Adrenal gland (tissue), 12 donors: ENCODE results near the gene TRIM6. TPM values are rescaled to one million over a fixed set of nuclear protein-coding genes. Genes with fewer than 3 reads are reported as not detected.

Source experiments
- DNase-seq, 7 donors: peaks; one replicate each; pipeline ENCODE4 v3.0.0-alpha.2; 2019 to 2020
- H3K27ac ChIP-seq, 5 donors: fragments of 200-600 bp; sonication (generic) in 4 of 5; 1 replicate in 3 of 5; 2 replicates in 2 of 5; pipeline versions ENCODE4 v1.5.1 to v1.8.0; 2016 to 2020; ENCODE audit warnings: mild to moderate bottlenecking in 1 of 5
- H3K27me3 ChIP-seq: fragments of 200-600 bp; 2 replicates; pipeline ENCODE4 v1.8.0; 2021
- H3K36me3 ChIP-seq, 2 donors: fragments of 200-600 bp; replicated peaks in 1 of 2; 1 replicate in 1 of 2; 2 replicates in 1 of 2; pipeline versions ENCODE4 v1.5.1 to v1.8.0; 2018 to 2022
- H3K4me1 ChIP-seq, 2 donors: fragments of 200-600 bp; replicated peaks in 1 of 2; 1 replicate in 1 of 2; 2 replicates in 1 of 2; pipeline versions ENCODE4 v1.5.1 to v1.8.0; 2018 to 2021
- H3K4me3 ChIP-seq, 4 donors: fragments of 200-600 bp; sonication (generic) in 3 of 4; one replicate each; pipeline ENCODE4 v1.5.1; 2016 to 2018
- H3K9me3 ChIP-seq, 3 donors: fragments of 200-600 bp; sonication (generic) in 1 of 3; replicated peaks in 1 of 3; 1 replicate in 2 of 3; 2 replicates in 1 of 3; pipeline versions ENCODE4 v1.5.1 to v1.8.0; 2016 to 2021
- POLR2A ChIP-seq, 2 donors: fragments of 450-650 bp; IDR thresholded peaks; one replicate each; pipeline ENCODE4 v1.6.1; 2017; ENCODE audit warnings: antibody characterized with exemption in 2 of 2, mild to moderate bottlenecking in 2 of 2, moderate library complexity in 1 of 2
- WGBS, 4 donors: extraction: QIAGEN DNeasy Blood & Tissue Kit in 2 of 4; methylation state at CpG; one replicate each; pipeline versions ENCODE4 v1.1.5 to v1.1.7; 2013 to 2017; 5-methylcytosine and 5-hydroxymethylcytosine counted together
- intact Hi-C, 2 donors: fragments of 100-400 bp; cut with DNase I; formaldehyde crosslinking; loops; one replicate each; pipeline versions ENCODE4 v1.14.1 to v1.15.0; 2022 to 2023
- polyA plus RNA-seq, 3 donors: library from polyadenylated mRNA; stranded (reverse); fragments of 200-250 nt in 2 of 3; fragments of 350-450 nt in 1 of 3; fragmentation: Illumina TruSeq in 1 of 3; extraction: RNeasy Lipid Tissue Mini Kit (QIAGEN cat#74804) in 1 of 3; gene quantifications; one replicate each; pipeline ENCODE4 v1.2.3, GENCODE V29; 2013 to 2014
- total RNA-seq, 9 donors: library from RNA; depleted of rRNA in 4 of 9; stranded (reverse); fragments of >200 nt in 4 of 9; fragments of 120-200 nt in 1 of 9; fragmentation: NEBNext Ultra II Directional in 1 of 9; extraction: Animal tissue kit (Norgen Biotek cat#: 25700) in 1 of 9; gene quantifications; one replicate each; pipeline versions ENCODE4 v1.1.0 to v1.2.4, GENCODE V29; 2013 to 2023
- TF ChIP-seq, protein P1 (sequence below), 6 experiments: fragments of 450-650 bp in 4 of 6; fragments of 200-600 bp in 2 of 6; sonication (generic) in 1 of 6; IDR thresholded peaks; 1 replicate in 5 of 6; 2 replicates in 1 of 6; pipeline versions ENCODE4 v1.5.1 to v1.8.0; 2016 to 2021; ENCODE audit warnings: antibody characterized with exemption in 6 of 6, mild to moderate bottlenecking in 2 of 6, moderate library complexity in 1 of 6
- donor health status: healthy with polysubstance abuse.
- donor health status: Bipolar disorder and iron deficiency.
- donor health status: DM: yes; HTN: yes; CAD: no.
- donor health status: DM: no; HTN: no; CAD: no.
- donor health status: DM: no; HTN: no; CAD: no.
- donor health status: DM: yes; HTN: yes; CAD: no.

The TRIM6 gene
- total and polyA plus RNA-seq, 12 donors, result 2.3 to 29.3 (median 5.1) TPM

DNA sequence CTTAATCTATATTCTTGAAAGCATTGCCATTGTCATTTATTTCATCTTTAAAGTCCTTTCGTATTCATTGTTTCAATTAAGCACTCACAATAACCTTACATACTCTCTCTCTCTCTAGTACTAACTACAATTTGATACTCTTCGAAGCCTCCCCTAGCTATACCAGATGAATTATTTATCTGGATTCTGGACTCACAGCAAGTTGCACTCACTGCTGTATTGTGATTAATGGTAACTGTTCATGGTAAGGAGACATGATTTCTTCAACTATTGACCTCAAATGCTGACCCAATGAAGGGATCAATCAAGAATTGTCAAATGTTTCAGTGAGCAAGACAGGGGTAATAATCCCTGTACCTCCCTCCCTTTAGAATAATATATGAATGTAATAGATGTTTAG lies 21.8 kb upstream of the TRIM6 start:
- no peaks in the 10 kb centered on the region for H3K9me3 ChIP-seq
- no peak for DNase-seq
- TF ChIP-seq, protein P1, sequence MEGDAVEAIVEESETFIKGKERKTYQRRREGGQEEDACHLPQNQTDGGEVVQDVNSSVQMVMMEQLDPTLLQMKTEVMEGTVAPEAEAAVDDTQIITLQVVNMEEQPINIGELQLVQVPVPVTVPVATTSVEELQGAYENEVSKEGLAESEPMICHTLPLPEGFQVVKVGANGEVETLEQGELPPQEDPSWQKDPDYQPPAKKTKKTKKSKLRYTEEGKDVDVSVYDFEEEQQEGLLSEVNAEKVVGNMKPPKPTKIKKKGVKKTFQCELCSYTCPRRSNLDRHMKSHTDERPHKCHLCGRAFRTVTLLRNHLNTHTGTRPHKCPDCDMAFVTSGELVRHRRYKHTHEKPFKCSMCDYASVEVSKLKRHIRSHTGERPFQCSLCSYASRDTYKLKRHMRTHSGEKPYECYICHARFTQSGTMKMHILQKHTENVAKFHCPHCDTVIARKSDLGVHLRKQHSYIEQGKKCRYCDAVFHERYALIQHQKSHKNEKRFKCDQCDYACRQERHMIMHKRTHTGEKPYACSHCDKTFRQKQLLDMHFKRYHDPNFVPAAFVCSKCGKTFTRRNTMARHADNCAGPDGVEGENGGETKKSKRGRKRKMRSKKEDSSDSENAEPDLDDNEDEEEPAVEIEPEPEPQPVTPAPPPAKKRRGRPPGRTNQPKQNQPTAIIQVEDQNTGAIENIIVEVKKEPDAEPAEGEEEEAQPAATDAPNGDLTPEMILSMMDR (IDR thresholded peaks at IDR 0.05), result no peak
- no peak for TF ChIP-seq POLR2A (IDR thresholded peaks at IDR 0.05)
- H3K27ac ChIP-seq, result no peak overlapping the region
- no peaks in the 10 kb centered on the region for H3K27me3 ChIP-seq
- H3K4me3 ChIP-seq, result no peak overlapping the region
- H3K4me1 ChIP-seq, result no peaks in the 10 kb centered on the region
- intact Hi-C loops, result no loop called here
- H3K36me3 ChIP-seq, result no peaks in the 10 kb centered on the region
- 75 to 88% (median 78%) methylated on average over 2 of the region's 2 CpGs for WGBS, 4 donors

DNA sequence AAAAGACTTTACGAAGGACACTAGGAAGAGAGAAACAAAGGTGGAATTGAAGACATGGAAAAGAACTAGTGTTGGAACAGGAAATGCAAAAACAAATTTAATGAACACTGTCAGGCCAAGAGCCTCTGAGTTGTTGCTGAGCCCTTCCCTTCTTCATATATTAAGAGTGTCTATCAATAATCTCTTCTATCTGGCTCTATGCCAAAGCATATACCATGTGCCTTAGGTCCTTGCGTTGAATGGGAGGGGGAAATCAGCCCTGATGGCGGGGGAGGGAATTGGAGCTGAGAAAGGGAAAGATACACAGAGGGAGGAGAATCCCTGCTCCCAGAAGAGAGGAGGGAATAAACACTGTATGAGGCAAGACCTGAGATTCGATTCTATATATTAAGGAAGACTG lies 21.3 kb upstream of the TRIM6 start:
- WGBS, 4 donors, result 56 to 69% (median 65%) methylated on average over 4 of the region's 4 CpGs
- Histone ChIP-seq H3K27ac (no peak overlapping the region), H3K36me3 (no peaks in the 10 kb centered on the region), H3K4me3 (no peak overlapping the region), H3K27me3 (no peaks in the 10 kb centered on the region), H3K9me3 (no peaks in the 10 kb centered on the region), H3K4me1 (no peaks in the 10 kb centered on the region)
- TF ChIP-seq, protein P1 (IDR thresholded peaks at IDR 0.05), result no peak
- no peak for TF ChIP-seq POLR2A (IDR thresholded peaks at IDR 0.05)
- DNase-seq, result no peak
- intact Hi-C loops, result no loop called here

DNA sequence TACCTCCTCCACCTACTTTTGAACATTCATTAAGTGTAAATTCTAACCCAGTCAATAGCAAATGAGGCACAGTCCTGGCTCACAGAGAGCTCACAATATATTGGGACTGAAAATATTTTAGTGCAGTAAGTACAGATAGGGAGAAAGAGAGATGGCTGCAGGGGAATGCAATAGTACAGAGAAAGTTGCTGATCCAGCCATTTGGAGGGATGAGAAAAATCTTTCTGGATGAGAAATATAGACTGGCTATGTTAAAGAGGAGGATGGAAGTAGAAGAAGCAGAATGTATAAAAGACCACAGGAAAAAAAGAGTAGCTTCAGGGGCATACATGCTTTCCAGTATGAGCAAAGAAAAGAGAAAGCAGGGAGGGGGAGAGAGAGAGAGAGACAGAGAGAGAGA lies 19.3 kb upstream of the TRIM6 start:
- Histone ChIP-seq H3K9me3 (no peaks in the 10 kb centered on the region), H3K27ac (no peak overlapping the region), H3K4me1 (no peaks in the 10 kb centered on the region), H3K27me3 (no peaks in the 10 kb centered on the region), H3K4me3 (no peak overlapping the region), H3K36me3 (no peaks in the 10 kb centered on the region)
- DNase-seq, result no peak
- intact Hi-C loops, result no loop called here
- TF ChIP-seq POLR2A (IDR thresholded peaks at IDR 0.05), result no peak
- TF ChIP-seq, protein P1 (IDR thresholded peaks at IDR 0.05), result no peak

DNA sequence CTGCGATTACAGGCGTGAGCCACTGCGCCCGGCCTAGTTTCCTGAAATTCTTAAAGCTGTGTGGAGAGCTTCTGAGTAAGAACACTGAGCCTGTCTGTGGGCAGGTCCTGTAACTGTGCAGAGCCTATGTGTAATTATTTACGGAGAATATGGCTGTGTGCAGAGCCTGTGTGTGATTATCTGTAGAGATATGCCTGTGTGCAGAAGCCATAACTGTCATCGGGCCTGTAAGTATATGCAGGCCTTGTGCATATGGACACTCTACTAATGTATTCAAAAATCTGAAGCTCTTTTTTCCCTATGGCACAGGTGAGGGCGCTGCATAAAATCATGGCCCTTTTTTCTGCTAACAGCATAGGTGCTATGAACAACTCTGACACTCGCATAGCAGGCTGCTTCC lies 15.9 kb upstream of the TRIM6 start, which contains the start of gene OR52B6:
Gene OR52B6, plus strand, starts transcription at position 301 of the 400 bp plus-strand sequence. Its CDS starts 0 bp downstream, at position 301.
- WGBS, 4 donors, result 84 to 95% (median 91%) methylated on average over 8 of the region's 8 CpGs
- no peaks in the 10 kb centered on the region for H3K36me3 ChIP-seq
- no peak within 1 kb of the TSS for H3K27ac ChIP-seq
- intact Hi-C loops, result no loop called here
- no peaks in the 10 kb centered on the region for H3K4me1 ChIP-seq
- no peaks in the 10 kb centered on the region for H3K9me3 ChIP-seq
- no peak within 1 kb of the TSS for H3K4me3 ChIP-seq
- no peak for DNase-seq
- no peaks in the 10 kb centered on the region for H3K27me3 ChIP-seq
- TF ChIP-seq, protein P1 (IDR thresholded peaks at IDR 0.05), result no peak
- TF ChIP-seq POLR2A (IDR thresholded peaks at IDR 0.05), result no peak
